ENCODE results near the gene CYREN. TPM values are rescaled to one million over a fixed set of nuclear protein-coding genes. Genes with fewer than 3 reads are reported as not detected.

CYREN gene
- total and polyA plus RNA-seq, 10 donors, result 21.2 to 55.0 (median 44.1) TPM

DNA sequence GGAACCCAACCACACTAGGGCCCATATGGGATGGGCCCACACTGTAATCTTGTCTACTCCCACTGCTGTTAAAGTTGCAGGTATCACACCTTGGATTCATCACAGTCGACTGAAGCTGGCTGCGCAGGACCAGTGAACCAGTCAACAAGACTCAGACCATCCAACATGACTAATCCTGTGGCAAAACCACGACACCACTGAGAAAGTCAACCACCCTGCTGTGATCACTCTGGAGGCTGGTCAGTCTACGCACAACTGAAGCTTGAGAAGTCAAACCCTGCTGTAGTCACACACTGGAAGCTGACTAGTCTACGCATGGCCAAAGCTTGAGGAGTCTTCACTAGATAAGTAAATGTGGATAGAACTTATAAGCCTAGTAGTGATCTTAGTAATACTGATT is 9.6 kb upstream of the CYREN start:
- Histone ChIP-seq H3K4me1 (no peaks in the 10 kb centered on the region), H3K36me3 (peaks cover 0 to 59% (median 39%) of the 10 kb centered on the region in 6 donors), H3K4me3 (no peak overlapping the region), H3K27ac (no peak overlapping the region), H3K9me3 (peaks cover 10 to 66% (median 47%) of the 10 kb centered on the region in 8 donors), H3K27me3 (replicated peaks in 1 of 7) (no peaks in the 10 kb centered on the region)
- 94 to 97% (median 95%) methylated on average over 5 of the region's 5 CpGs for WGBS, 5 donors
- intact Hi-C loops (cut with DNase I; ENCODE audit: low total_unique reads), result no loop called here
- TF ChIP-seq POLR2AphosphoS5 (IDR thresholded peaks at IDR 0.05) (no peak), POLR2A (IDR thresholded peaks at IDR 0.05) (no peak)
- TF ChIP-seq, protein P1, sequence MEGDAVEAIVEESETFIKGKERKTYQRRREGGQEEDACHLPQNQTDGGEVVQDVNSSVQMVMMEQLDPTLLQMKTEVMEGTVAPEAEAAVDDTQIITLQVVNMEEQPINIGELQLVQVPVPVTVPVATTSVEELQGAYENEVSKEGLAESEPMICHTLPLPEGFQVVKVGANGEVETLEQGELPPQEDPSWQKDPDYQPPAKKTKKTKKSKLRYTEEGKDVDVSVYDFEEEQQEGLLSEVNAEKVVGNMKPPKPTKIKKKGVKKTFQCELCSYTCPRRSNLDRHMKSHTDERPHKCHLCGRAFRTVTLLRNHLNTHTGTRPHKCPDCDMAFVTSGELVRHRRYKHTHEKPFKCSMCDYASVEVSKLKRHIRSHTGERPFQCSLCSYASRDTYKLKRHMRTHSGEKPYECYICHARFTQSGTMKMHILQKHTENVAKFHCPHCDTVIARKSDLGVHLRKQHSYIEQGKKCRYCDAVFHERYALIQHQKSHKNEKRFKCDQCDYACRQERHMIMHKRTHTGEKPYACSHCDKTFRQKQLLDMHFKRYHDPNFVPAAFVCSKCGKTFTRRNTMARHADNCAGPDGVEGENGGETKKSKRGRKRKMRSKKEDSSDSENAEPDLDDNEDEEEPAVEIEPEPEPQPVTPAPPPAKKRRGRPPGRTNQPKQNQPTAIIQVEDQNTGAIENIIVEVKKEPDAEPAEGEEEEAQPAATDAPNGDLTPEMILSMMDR (IDR thresholded peaks at IDR 0.05 in 8 of 11, conservative IDR thresholded peaks at IDR 0.05 in 3 of 11), result no peak
- DNase-seq, result no peak

DNA sequence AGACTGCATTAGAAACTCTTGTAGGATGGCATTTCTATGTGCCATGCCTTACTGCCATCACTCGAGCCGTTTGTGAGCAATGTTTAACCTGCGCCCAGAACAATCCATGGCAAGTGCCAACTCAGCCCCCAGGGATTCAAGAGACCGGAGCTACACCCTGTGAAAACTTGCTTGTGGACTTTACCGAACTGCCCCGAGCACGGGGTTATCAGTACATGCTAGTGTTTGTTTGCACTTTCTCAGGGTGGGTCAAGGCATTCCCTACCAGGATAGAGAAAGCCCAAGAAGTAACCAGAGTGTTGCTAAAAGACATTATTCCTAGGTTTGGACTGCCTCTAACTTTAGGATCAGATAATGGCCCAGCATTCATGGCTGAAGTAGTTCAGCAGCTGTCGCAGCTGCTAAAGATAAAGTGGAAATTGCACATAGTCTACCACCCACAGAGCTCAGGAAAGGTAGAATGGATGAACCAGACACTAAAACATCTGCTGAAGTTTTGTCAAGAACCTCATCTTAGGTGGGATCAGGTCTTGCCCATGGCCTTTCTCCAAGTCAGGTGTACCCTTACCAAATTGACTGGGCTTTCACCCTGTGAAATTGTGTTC is 8.9 kb upstream of the CYREN start:
- Histone ChIP-seq H3K4me3 (no peak overlapping the region), H3K27me3 (replicated peaks in 1 of 7) (no peaks in the 10 kb centered on the region), H3K27ac (no peak overlapping the region), H3K4me1 (no peaks in the 10 kb centered on the region), H3K9me3 (peaks cover 10 to 63% (median 47%) of the 10 kb centered on the region in 8 donors), H3K36me3 (peaks cover 0 to 52% (median 32%) of the 10 kb centered on the region in 6 donors)
- intact Hi-C loops (cut with DNase I; ENCODE audit: low total_unique reads), result no loop called here
- DNase-seq, result peak; percentile 17
- WGBS, 5 donors, result 93 to 97% (median 96%) methylated on average over 8 of the region's 8 CpGs
- TF ChIP-seq, protein P1 (IDR thresholded peaks at IDR 0.05 in 8 of 11, conservative IDR thresholded peaks at IDR 0.05 in 3 of 11), result no peak
- TF ChIP-seq POLR2AphosphoS5 (IDR thresholded peaks at IDR 0.05), result no peak
- no peak for TF ChIP-seq POLR2A (IDR thresholded peaks at IDR 0.05)

DNA sequence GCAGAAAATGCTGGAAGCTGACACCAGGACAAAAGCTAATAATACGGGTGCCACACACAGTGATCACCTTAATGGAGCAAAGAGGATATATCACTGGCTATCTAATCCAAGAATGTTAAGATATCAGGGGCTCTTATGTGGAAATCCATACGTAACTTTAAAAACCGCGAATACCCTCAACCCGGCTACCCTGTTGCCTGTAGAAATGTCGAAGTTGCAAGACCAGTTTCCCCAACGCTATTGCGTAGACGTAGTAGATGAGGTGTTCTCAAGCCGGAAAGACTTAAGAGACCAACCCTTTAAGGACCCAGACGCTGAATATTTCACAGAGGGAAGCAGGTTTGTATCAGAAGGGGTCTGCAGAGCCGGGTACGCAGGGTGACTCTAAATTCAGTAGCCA is 7.9 kb upstream of the CYREN start:
- 85 to 93% (median 89%) methylated on average over 13 of the region's 13 CpGs for WGBS, 5 donors
- H3K4me1 ChIP-seq, result no peaks in the 10 kb centered on the region
- TF ChIP-seq POLR2AphosphoS5 (IDR thresholded peaks at IDR 0.05) (no peak), POLR2A (IDR thresholded peaks at IDR 0.05) (no peak)
- TF ChIP-seq, protein P1 (IDR thresholded peaks at IDR 0.05 in 8 of 11, conservative IDR thresholded peaks at IDR 0.05 in 3 of 11), result no peak
- no peak overlapping the region for H3K27ac ChIP-seq
- H3K4me3 ChIP-seq, result no peak overlapping the region
- DNase-seq, result no peak
- intact Hi-C loops (cut with DNase I; ENCODE audit: low total_unique reads), result no loop called here
- no peaks in the 10 kb centered on the region for H3K27me3 ChIP-seq (replicated peaks in 1 of 7)
- peaks cover 0 to 41% (median 21%) of the 10 kb centered on the region in 6 donors for H3K36me3 ChIP-seq
- peaks cover 10 to 52% (median 43%) of the 10 kb centered on the region in 8 donors for H3K9me3 ChIP-seq

DNA sequence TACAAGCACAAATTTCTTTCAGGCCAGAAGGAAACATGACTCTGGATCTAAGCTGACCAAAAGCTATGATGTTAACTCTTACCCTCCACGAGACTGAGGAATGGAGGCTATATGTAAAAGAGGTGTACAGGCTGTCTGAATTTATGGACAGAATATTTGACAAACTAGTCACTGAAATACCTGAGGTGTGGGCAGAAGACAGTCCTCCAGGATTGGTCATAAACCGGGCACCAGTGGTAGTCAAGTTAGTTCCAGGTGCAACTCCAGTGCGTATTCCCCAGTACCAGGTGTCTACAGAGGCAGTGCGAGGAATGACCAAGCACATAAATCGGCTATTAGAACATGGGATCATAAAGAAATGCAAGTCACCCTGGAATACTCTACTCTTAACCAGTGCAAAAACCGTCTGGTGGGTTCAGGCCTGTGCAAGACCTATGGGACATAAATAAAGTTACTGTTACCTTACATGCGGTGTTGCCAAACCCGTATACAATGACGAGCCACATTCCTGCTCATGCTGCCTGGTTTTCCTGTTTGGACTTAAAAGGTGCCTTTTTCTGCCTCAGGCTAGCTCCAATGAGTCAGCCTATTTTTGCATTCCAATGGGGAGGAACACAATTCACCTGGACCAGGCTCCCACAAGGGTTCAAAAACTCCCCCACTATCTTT is 6.7 kb upstream of the CYREN start:
- TF ChIP-seq POLR2AphosphoS5 (IDR thresholded peaks at IDR 0.05) (no peak), POLR2A (IDR thresholded peaks at IDR 0.05) (no peak)
- TF ChIP-seq, protein P1 (IDR thresholded peaks at IDR 0.05 in 8 of 11, conservative IDR thresholded peaks at IDR 0.05 in 3 of 11), result no peak
- intact Hi-C loops (cut with DNase I; ENCODE audit: low total_unique reads), result no loop called here
- peak; percentile 16 for DNase-seq
- peaks cover 0 to 29% (median 9%) of the 10 kb centered on the region in 6 donors for H3K36me3 ChIP-seq
- no peaks in the 10 kb centered on the region for H3K4me1 ChIP-seq
- H3K27ac ChIP-seq, result no peak overlapping the region
- H3K27me3 ChIP-seq (replicated peaks in 1 of 7), result no peaks in the 10 kb centered on the region
- peaks cover 9 to 40% (median 31%) of the 10 kb centered on the region in 8 donors for H3K9me3 ChIP-seq
- WGBS, 5 donors, result 90 to 96% (median 95%) methylated on average over 9 of the region's 9 CpGs
- H3K4me3 ChIP-seq, result no peak overlapping the region
